Mesenchymal stem cell (in vitro differentiated cells and primary cell): ENCODE results near the gene FOXP2.

Source experiments
- DNase-seq: peaks from one replicate; pipeline ENCODE4 v3.0.0-alpha.2; 2013
- H2AFZ ChIP-seq: one replicate; pipeline ENCODE4 v1.6.1; 2013; ENCODE audit warnings: low read depth, mild to moderate bottlenecking, control low read depth, inconsistent platforms, low read length, moderate library complexity
- H2AK5ac ChIP-seq: 2 replicates; pipeline ENCODE4 v1.6.1; 2013; ENCODE audit warnings: low read length, moderate library complexity, mild to moderate bottlenecking, inconsistent platforms; ENCODE audit not compliant: severe bottlenecking
- H2BK120ac ChIP-seq: one replicate; pipeline ENCODE4 v1.6.1; 2013; ENCODE audit warnings: low read depth, mild to moderate bottlenecking, inconsistent platforms, low read length, moderate library complexity
- H2BK12ac ChIP-seq, 2 experiments: one replicate each; pipeline ENCODE4 v1.6.1; 2013; ENCODE audit warnings: inconsistent platforms in 2 of 2, low read length in 2 of 2, mild to moderate bottlenecking in 2 of 2, moderate library complexity in 2 of 2, control low read depth in 1 of 2
- H2BK15ac ChIP-seq: one replicate; pipeline ENCODE4 v1.6.1; 2013; ENCODE audit warnings: mild to moderate bottlenecking, low read depth, inconsistent platforms; ENCODE audit not compliant: poor library complexity, severe bottlenecking
- H2BK5ac ChIP-seq: 2 replicates; pipeline ENCODE4 v1.6.1; 2013; ENCODE audit warnings: low read depth, mild to moderate bottlenecking, low read length, control low read depth, inconsistent platforms; ENCODE audit not compliant: poor library complexity, severe bottlenecking
- H3K14ac ChIP-seq, 2 experiments: one replicate each; pipeline ENCODE4 v1.6.1; 2013; ENCODE audit warnings: inconsistent platforms in 2 of 2, low read length in 2 of 2, control low read depth in 1 of 2, mild to moderate bottlenecking in 1 of 2, moderate library complexity in 1 of 2
- H3K18ac ChIP-seq, 2 experiments: one replicate each; pipeline ENCODE4 v1.6.1; 2013; ENCODE audit warnings: inconsistent platforms in 2 of 2, low read length in 2 of 2, control low read depth in 1 of 2, low read depth in 1 of 2, mild to moderate bottlenecking in 1 of 2
- H3K23ac ChIP-seq, 2 experiments: one replicate each; pipeline ENCODE4 v1.6.1; 2013; ENCODE audit warnings: inconsistent platforms in 2 of 2, low read length in 2 of 2, mild to moderate bottlenecking in 2 of 2, moderate library complexity in 2 of 2, control low read depth in 1 of 2
- H3K27ac ChIP-seq: 2 replicates; pipeline ENCODE4 v1.5.1; 2013; ENCODE audit warnings: mild to moderate bottlenecking, moderate library complexity, low read length, control low read depth, inconsistent platforms; ENCODE audit not compliant: poor library complexity, severe bottlenecking
- H3K27me3 ChIP-seq, 2 experiments: 2 replicates each; pipeline versions ENCODE4 v1.6.1 to v1.7.0; 2013; ENCODE audit warnings: low read length in 2 of 2, mild to moderate bottlenecking in 2 of 2, moderate library complexity in 2 of 2, control low read depth in 1 of 2, inconsistent platforms in 1 of 2; ENCODE audit not compliant: control insufficient read depth in 1 of 2, insufficient read depth in 1 of 2
- H3K36me3 ChIP-seq, 2 experiments: 2 replicates each; pipeline versions ENCODE4 v1.6.1 to v1.7.0; 2013; ENCODE audit warnings: low read length in 2 of 2, control low read depth in 1 of 2, inconsistent platforms in 1 of 2, low read depth in 1 of 2, mild to moderate bottlenecking in 1 of 2; ENCODE audit not compliant: insufficient read depth in 2 of 2, control insufficient read depth in 1 of 2
- H3K4ac ChIP-seq, 2 experiments: one replicate each; pipeline ENCODE4 v1.6.1; 2013; ENCODE audit warnings: inconsistent platforms in 2 of 2, low read length in 2 of 2, mild to moderate bottlenecking in 2 of 2, moderate library complexity in 2 of 2, control low read depth in 1 of 2, low read depth in 1 of 2
- H3K4me1 ChIP-seq: 2 replicates; pipeline ENCODE4 v1.6.1; 2013; ENCODE audit warnings: low read depth, low read length, control low read depth; ENCODE audit not compliant: control insufficient read depth, insufficient read depth
- H3K4me2 ChIP-seq: 2 replicates; pipeline ENCODE4 v1.6.1; 2013; ENCODE audit warnings: low read length, mild to moderate bottlenecking, inconsistent platforms; ENCODE audit not compliant: poor library complexity, severe bottlenecking
- H3K4me3 ChIP-seq, 2 experiments: 2 replicates each; pipeline versions ENCODE4 v1.5.1 to v1.7.0; 2013; ENCODE audit warnings: low read length in 2 of 2, mild to moderate bottlenecking in 2 of 2, control low read depth in 1 of 2, low read depth in 1 of 2; ENCODE audit not compliant: insufficient read depth in 1 of 2
- H3K79me1 ChIP-seq: replicated peaks from 2 replicates; pipeline ENCODE4 v1.6.1; 2013; ENCODE audit warnings: mild to moderate bottlenecking, control low read depth, low read length, inconsistent platforms; ENCODE audit not compliant: poor library complexity, severe bottlenecking
- H3K9ac ChIP-seq: 2 replicates; pipeline ENCODE4 v1.7.0; 2013; ENCODE audit warnings: mild to moderate bottlenecking, low read length, moderate library complexity
- H3K9me3 ChIP-seq: 2 replicates; pipeline ENCODE4 v1.7.0; 2013; ENCODE audit warnings: mild to moderate bottlenecking, low read length; ENCODE audit not compliant: control insufficient read depth
- H4K8ac ChIP-seq: one replicate; pipeline ENCODE4 v1.6.1; 2013; ENCODE audit warnings: inconsistent platforms, mild to moderate bottlenecking, low read length, moderate library complexity
- H4K91ac ChIP-seq: one replicate; pipeline ENCODE4 v1.6.1; 2013; ENCODE audit warnings: mild to moderate bottlenecking, low read length, inconsistent platforms
- WGBS: methylation state at CpG from one replicate; pipeline ENCODE4 v1.1.7; 2013; ENCODE audit warnings: mixed read lengths; 5-methylcytosine and 5-hydroxymethylcytosine counted together

The FOXP2 gene

DNA sequence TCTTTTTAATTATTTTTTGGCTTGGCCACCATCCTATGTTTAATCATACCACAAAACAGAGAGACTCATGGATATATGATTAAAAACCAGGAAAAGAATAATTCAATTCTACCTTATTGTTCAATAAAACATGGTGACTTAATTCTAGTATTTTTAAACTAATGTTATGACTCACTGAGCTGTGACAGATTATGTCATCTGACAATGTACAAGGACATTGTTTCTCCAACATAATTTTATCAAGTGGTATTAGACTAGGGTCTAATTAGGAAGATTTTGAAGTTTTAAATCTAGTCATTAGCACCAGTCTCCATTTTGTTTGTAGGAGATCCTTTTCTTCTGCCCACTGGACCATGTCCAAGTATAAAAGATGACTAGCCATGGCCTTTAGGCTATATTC, 307.9 kb downstream of the FOXP2 start:
- H3K27ac ChIP-seq = no peak overlapping the region
- no peak overlapping the region for H3K4me2 ChIP-seq
- no peak overlapping the region for H3K23ac ChIP-seq
- no peak overlapping the region for H2BK15ac ChIP-seq
- H3K4me1 ChIP-seq = peaks cover 2% of the 10 kb centered on the region
- H3K9ac ChIP-seq = no peak overlapping the region
- no peaks in the 10 kb centered on the region for H3K79me1 ChIP-seq
- no peak overlapping the region for H2BK12ac ChIP-seq
- H2AFZ ChIP-seq = no peak overlapping the region
- H3K14ac ChIP-seq = no peak overlapping the region
- H3K18ac ChIP-seq = no peak overlapping the region
- no peaks in the 10 kb centered on the region for H3K36me3 ChIP-seq
- H2BK5ac ChIP-seq = no peak overlapping the region
- no peak overlapping the region for H2AK5ac ChIP-seq
- H4K91ac ChIP-seq = no peak overlapping the region
- peaks cover 2% of the 10 kb centered on the region for H3K9me3 ChIP-seq
- no peak overlapping the region for H3K4me3 ChIP-seq
- no peak overlapping the region for H4K8ac ChIP-seq
- DNase-seq = no peak
- H3K27me3 ChIP-seq = no peaks in the 10 kb centered on the region
- no peak overlapping the region for H2BK120ac ChIP-seq
- H3K4ac ChIP-seq = no peak overlapping the region

DNA sequence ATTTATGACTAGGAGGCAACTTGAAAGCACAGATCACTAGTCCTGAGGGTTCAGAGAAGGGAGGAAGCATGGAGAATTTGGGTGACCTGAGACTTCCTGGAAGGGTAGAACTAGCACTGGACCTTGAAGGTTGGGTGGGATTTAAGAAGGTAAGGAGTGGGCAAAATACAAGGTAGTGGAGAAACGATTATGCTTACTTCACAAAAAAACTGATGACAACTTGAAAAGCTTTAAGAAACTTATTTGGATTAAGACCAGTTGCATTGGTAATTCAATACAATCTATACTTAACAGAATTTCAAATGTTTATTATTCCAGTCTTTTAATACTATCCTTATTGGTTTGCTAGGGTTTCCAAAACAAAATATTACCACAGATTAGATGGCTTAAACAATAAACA, 308.7 kb downstream of the FOXP2 start:
- WGBS = no CpG with 5 or more reads among the region's 1 CpG
- Histone ChIP-seq H3K23ac (no peak overlapping the region), H4K91ac (no peak overlapping the region), H2BK120ac (no peak overlapping the region), H3K79me1 (no peaks in the 10 kb centered on the region), H3K27me3 (no peaks in the 10 kb centered on the region), H3K36me3 (no peaks in the 10 kb centered on the region), H3K14ac (no peak overlapping the region), H3K4ac (no peak overlapping the region), H2BK12ac (no peak overlapping the region), H3K4me2 (no peak overlapping the region), H3K9me3 (peaks cover 6% of the 10 kb centered on the region), H3K27ac (no peak overlapping the region), H2BK5ac (no peak overlapping the region), H3K9ac (no peak overlapping the region), H3K4me1 (peaks cover 2% of the 10 kb centered on the region), H4K8ac (no peak overlapping the region), H3K4me3 (no peak overlapping the region), H2BK15ac (no peak overlapping the region), H3K18ac (no peak overlapping the region), H2AFZ (no peak overlapping the region), H2AK5ac (no peak overlapping the region)
- DNase-seq = no peak

DNA sequence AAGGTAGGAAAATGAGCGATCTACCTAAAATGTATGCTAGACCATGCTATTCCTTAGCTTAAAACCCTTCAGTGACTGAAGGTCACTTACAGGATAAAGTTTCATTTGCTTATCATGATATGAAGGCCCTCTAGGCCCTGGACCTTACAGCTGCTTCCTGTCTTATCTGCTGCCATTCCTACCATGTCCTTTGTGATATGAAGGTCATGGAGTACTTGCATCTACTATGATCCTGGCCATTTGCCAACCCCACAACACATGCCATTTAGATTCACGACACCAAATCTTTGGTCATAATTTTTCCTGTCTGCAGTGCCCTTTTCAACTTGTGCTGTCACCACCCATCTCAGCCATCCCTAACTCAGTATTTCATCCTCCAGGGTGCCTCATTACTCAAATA, 325.5 kb downstream of the FOXP2 start:
- no peak overlapping the region for H3K14ac ChIP-seq
- H3K23ac ChIP-seq = no peak overlapping the region
- no peaks in the 10 kb centered on the region for H3K9me3 ChIP-seq
- H3K36me3 ChIP-seq = no peaks in the 10 kb centered on the region
- H2AK5ac ChIP-seq = no peak overlapping the region
- no peak overlapping the region for H4K8ac ChIP-seq
- H4K91ac ChIP-seq = no peak overlapping the region
- no peak for DNase-seq
- H3K4me1 ChIP-seq = no peaks in the 10 kb centered on the region
- H2BK120ac ChIP-seq = no peak overlapping the region
- H2BK12ac ChIP-seq = no peak overlapping the region
- WGBS = 90% methylated on average over 2 of the region's 2 CpGs
- no peaks in the 10 kb centered on the region for H3K79me1 ChIP-seq
- no peak overlapping the region for H3K27ac ChIP-seq
- no peak overlapping the region for H2BK15ac ChIP-seq
- H3K9ac ChIP-seq = no peak overlapping the region
- no peak overlapping the region for H3K4me3 ChIP-seq
- H3K27me3 ChIP-seq = no peaks in the 10 kb centered on the region
- no peak overlapping the region for H2BK5ac ChIP-seq
- H3K18ac ChIP-seq = no peak overlapping the region
- H2AFZ ChIP-seq = no peak overlapping the region
- H3K4me2 ChIP-seq = no peak overlapping the region
- H3K4ac ChIP-seq = no peak overlapping the region

DNA sequence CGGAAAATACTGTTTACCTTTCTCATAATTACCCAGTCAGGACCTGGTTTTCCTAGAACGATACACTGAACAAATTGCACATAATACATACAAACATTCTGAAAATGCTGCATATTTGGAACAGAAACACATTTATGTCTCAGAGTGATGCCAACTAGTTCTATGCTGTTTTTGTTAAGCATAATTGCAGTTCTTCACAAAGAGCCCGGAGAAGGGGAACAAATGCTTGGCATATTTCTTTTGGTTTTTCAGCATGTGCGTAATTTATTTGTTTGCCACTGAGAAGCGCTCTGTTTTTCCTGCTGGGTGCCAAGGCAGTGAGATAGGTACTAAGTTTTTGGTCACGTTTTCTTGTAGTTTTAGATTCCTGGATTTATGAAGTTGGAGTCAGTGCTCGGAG, 326.3 kb downstream of the FOXP2 start:
- Histone ChIP-seq H3K4ac (no peak overlapping the region), H3K36me3 (no peaks in the 10 kb centered on the region), H2BK5ac (no peak overlapping the region), H3K9ac (no peak overlapping the region), H3K4me2 (no peak overlapping the region), H2BK15ac (no peak overlapping the region), H2BK120ac (no peak overlapping the region), H2AK5ac (no peak overlapping the region), H4K91ac (no peak overlapping the region), H3K79me1 (no peaks in the 10 kb centered on the region), H3K14ac (no peak overlapping the region), H3K4me1 (no peaks in the 10 kb centered on the region), H3K23ac (no peak overlapping the region), H3K18ac (no peak overlapping the region), H3K9me3 (no peaks in the 10 kb centered on the region), H3K27ac (no peak overlapping the region), H3K27me3 (no peaks in the 10 kb centered on the region), H3K4me3 (no peak overlapping the region), H2BK12ac (no peak overlapping the region), H2AFZ (no peak overlapping the region), H4K8ac (no peak overlapping the region)
- WGBS = 87% methylated on average over 7 of the region's 7 CpGs
- DNase-seq = no peak
